IPS-NIHi7 (cell line): ENCODE data around the gene ACSM4.
"Not testable (repeated sequence)": the region's sequence is repeated elsewhere in the genome, so short reads cannot be mapped to it uniquely, and the experiment has no call there.

Source experiments
- DNase-seq: peaks from one replicate; pipeline ENCODE4 v3.0.0; 2012; ENCODE audit warnings: mixed read lengths; ENCODE audit errors: extremely low spot score

ACSM4 gene

GRCh38 chr12:7303772-7304171 lies at the start of gene ACSM4:
Gene ACSM4 (plus strand): TSS chr12:7304072. CDS start chr12:7304332, 260 bp downstream.
- DNase-seq, result no peak

- no peak for DNase-seq
Measured at GRCh38 chr12:7259060-7259459, 44.8 kb upstream of the ACSM4 start.

GRCh38 chr12:7264538-7264937 lies 39.3 kb upstream of the ACSM4 start:
- no peak for DNase-seq

- DNase-seq, result no peak
Measured at GRCh38 chr12:7265251-7265650, 38.6 kb upstream of the ACSM4 start.

- DNase-seq, result no peak
Measured at GRCh38 chr12:7269273-7269672, 34.6 kb upstream of the ACSM4 start.

- DNase-seq, result no peak
Measured at GRCh38 chr12:7271893-7272514, 31.9 kb upstream of the ACSM4 start.

GRCh38 chr12:7275482-7275881 lies 28.4 kb upstream of the ACSM4 start:
- DNase-seq, result not testable (repeated sequence)

- no peak for DNase-seq
Measured at GRCh38 chr12:7282844-7283243, 21.0 kb upstream of the ACSM4 start.

- DNase-seq, result no peak
Measured at GRCh38 chr12:7289743-7290142, 14.1 kb upstream of the ACSM4 start.

- DNase-seq, result not testable (repeated sequence)
Measured at GRCh38 chr12:7290588-7290987, 13.3 kb upstream of the ACSM4 start.

GRCh38 chr12:7292300-7292699 lies 11.6 kb upstream of the ACSM4 start:
- DNase-seq, result no peak

- DNase-seq, result no peak
Measured at GRCh38 chr12:7293670-7294069, 10.2 kb upstream of the ACSM4 start.

- DNase-seq, result no peak
Measured at GRCh38 chr12:7295529-7295928, 8.3 kb upstream of the ACSM4 start.

- no peak for DNase-seq
Measured at GRCh38 chr12:7297865-7298264, 6.0 kb upstream of the ACSM4 start.

- no peak for DNase-seq
Measured at GRCh38 chr12:7302266-7302986, 1.4 kb upstream of the ACSM4 start.

GRCh38 chr12:7303230-7303629 lies 642 bp upstream of the ACSM4 start:
- no peak for DNase-seq

GRCh38 chr12:7304456-7304855 lies 584 bp downstream of the ACSM4 start:
- DNase-seq, result no peak

GRCh38 chr12:7310070-7310469 lies 6.2 kb downstream of the ACSM4 start:
- no peak for DNase-seq

GRCh38 chr12:7319930-7320329 lies 16.1 kb downstream of the ACSM4 start:
- DNase-seq, result no peak

- no peak for DNase-seq
Measured at GRCh38 chr12:7321624-7322023, 17.8 kb downstream of the ACSM4 start.

GRCh38 chr12:7322599-7322998 lies 18.7 kb downstream of the ACSM4 start:
- no peak for DNase-seq

GRCh38 chr12:7324176-7324575 lies 20.3 kb downstream of the ACSM4 start:
- no peak for DNase-seq

- no peak for DNase-seq
Measured at GRCh38 chr12:7327918-7328317, 24.0 kb downstream of the ACSM4 start.

GRCh38 chr12:7337790-7338189 lies 33.9 kb downstream of the ACSM4 start:
- not testable (repeated sequence) for DNase-seq
